Thymus (tissue), 11 donors: Measurements from ENCODE around the gene NRXN2. TPM values are rescaled to one million over a fixed set of nuclear protein-coding genes. Genes with fewer than 3 reads are reported as not detected.
A peak's percentile ranks its signal among the peaks of the same experiment; 100 is the strongest.

Experiments used
- DNase-seq, 9 donors: peaks; one replicate each; pipeline ENCODE4 v3.0.0-alpha.2; 2013; ENCODE audit warnings: low spot score in 9 of 9, low read depth in 6 of 9, missing footprints in 1 of 9
- H3K27ac ChIP-seq, 2 donors: one replicate each; pipeline ENCODE4 v1.5.1; 2013; ENCODE audit warnings: control low read depth in 1 of 2, low read depth in 1 of 2, low read length in 1 of 2, mild to moderate bottlenecking in 1 of 2, moderate library complexity in 1 of 2
- H3K27me3 ChIP-seq, 2 donors: one replicate each; pipeline ENCODE4 v1.5.1; 2013; ENCODE audit warnings: low read length in 1 of 2; ENCODE audit not compliant: control insufficient read depth in 2 of 2, insufficient read depth in 1 of 2
- H3K36me3 ChIP-seq, 2 donors: one replicate each; pipeline ENCODE4 v1.5.1; 2013; ENCODE audit warnings: low read length in 1 of 2, mild to moderate bottlenecking in 1 of 2, moderate library complexity in 1 of 2; ENCODE audit not compliant: control insufficient read depth in 2 of 2, insufficient read depth in 2 of 2
- H3K4me1 ChIP-seq, 2 donors: one replicate each; pipeline ENCODE4 v1.5.1; 2013; ENCODE audit warnings: low read length in 2 of 2; ENCODE audit not compliant: control insufficient read depth in 2 of 2, insufficient read depth in 2 of 2
- H3K4me3 ChIP-seq, 2 donors: one replicate each; pipeline ENCODE4 v1.5.1; 2013; ENCODE audit warnings: low read length in 2 of 2, control low read depth in 1 of 2, mild to moderate bottlenecking in 1 of 2
- H3K9me3 ChIP-seq, 2 donors: one replicate each; pipeline ENCODE4 v1.5.1; 2013; ENCODE audit warnings: low read length in 1 of 2, mild to moderate bottlenecking in 1 of 2; ENCODE audit not compliant: control insufficient read depth in 2 of 2, insufficient read depth in 1 of 2
- WGBS: extraction: QIAGEN DNeasy Blood & Tissue Kit; methylation state at CpG from one replicate; pipeline ENCODE4 v1.1.7; 2013; 5-methylcytosine and 5-hydroxymethylcytosine counted together
- polyA plus RNA-seq: library from polyadenylated mRNA; stranded (reverse); fragments of 200-250 nt; gene quantifications from one replicate; pipeline ENCODE4 v1.2.3, GENCODE V29; 2013
- total RNA-seq: library from RNA; stranded (reverse); fragments of 120-200 nt; gene quantifications from one replicate; pipeline ENCODE4 v1.2.4, GENCODE V29; 2013
- donor health status: healthy.

NRXN2 gene
- total and polyA plus RNA-seq, 2 donors = 0.85 to 1.6 TPM

DNA sequence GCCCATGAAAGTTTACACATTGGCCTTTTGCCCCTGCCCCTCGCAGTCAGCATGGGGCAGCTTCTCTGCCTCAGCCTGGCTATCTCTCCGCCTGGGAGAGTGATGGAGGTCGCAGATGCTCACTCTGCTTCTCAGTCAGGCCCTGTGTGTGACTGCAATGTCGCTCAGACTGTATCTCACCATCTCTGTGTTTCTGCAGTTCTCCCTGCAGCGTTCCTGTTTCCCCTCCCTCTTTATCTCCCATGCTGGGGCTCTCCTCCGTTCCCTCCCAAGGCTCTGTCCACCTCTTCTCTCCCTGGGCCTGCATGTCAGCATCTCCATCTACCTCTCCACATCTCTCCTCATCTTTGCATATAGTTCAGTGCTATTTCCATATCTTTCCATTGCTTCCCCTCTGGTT is 93.9 kb downstream of the NRXN2 start:
- H3K4me1 ChIP-seq = peaks cover 0 to 23% of the 10 kb centered on the region in 2 donors
- no peaks in the 10 kb centered on the region for H3K36me3 ChIP-seq
- H3K4me3 ChIP-seq = no peak overlapping the region
- DNase-seq = no peak
- WGBS = 97% methylated on average over 6 of the region's 6 CpGs
- H3K9me3 ChIP-seq = peaks cover 0 to 2% of the 10 kb centered on the region in 2 donors
- no peak overlapping the region for H3K27ac ChIP-seq
- no peaks in the 10 kb centered on the region for H3K27me3 ChIP-seq

- no peak overlapping the region for H3K4me3 ChIP-seq
These were observed 94.4 kb downstream of the NRXN2 start for GRCh38 chr11:64628596-64628995.

DNA sequence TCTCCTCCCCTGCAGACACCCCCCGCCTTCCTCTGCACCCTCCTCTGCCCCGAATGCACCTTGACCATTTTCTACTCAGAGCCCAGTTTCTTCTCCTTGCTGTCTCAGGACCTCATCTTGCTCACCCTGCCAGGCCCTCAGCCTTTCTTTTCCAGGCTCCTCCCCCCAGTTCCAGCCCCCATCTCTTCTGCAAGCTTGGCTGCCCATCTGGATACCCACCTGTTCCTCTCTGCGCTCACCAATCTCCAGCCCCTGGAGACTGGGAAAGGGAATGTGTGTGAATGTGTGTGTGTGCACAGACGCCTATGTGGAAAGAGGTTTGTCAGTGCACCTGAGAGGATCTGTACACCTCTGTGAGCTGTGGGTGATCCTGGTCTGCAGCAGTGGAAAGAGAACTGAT is 95.6 kb downstream of the NRXN2 start:
- Histone ChIP-seq H3K27ac (no peak overlapping the region), H3K36me3 (no peaks in the 10 kb centered on the region), H3K27me3 (no peaks in the 10 kb centered on the region), H3K4me1 (peaks cover 2 to 21% of the 10 kb centered on the region in 2 donors), H3K4me3 (no peak overlapping the region), H3K9me3 (peaks cover 0 to 2% of the 10 kb centered on the region in 2 donors)
- 99% methylated on average over 4 of the region's 4 CpGs for WGBS
- no peak for DNase-seq

More at GRCh38 chr11:64628596-64628995, 94.4 kb downstream of the NRXN2 start:
- DNase-seq = no peak
- peaks cover 0 to 20% of the 10 kb centered on the region in 2 donors for H3K4me1 ChIP-seq
- H3K27ac ChIP-seq = no peak overlapping the region
- 96% methylated on average over 2 of the region's 2 CpGs for WGBS
- H3K9me3 ChIP-seq = peaks cover 0 to 2% of the 10 kb centered on the region in 2 donors
- no peaks in the 10 kb centered on the region for H3K27me3 ChIP-seq
- no peaks in the 10 kb centered on the region for H3K36me3 ChIP-seq

GRCh38 chr11:64626637-64627036 is 96.4 kb downstream of the NRXN2 start:
- Histone ChIP-seq H3K4me1 (peaks cover 9 to 29% of the 10 kb centered on the region in 2 donors), H3K36me3 (no peaks in the 10 kb centered on the region), H3K27me3 (no peaks in the 10 kb centered on the region), H3K27ac (no peak overlapping the region), H3K9me3 (peaks cover 0 to 2% of the 10 kb centered on the region in 2 donors), H3K4me3 (no peak overlapping the region)
- DNase-seq = no peak
- 97% methylated on average over 9 of the region's 9 CpGs for WGBS

- no peak overlapping the region for H3K27ac ChIP-seq
- H3K4me1 ChIP-seq = peaks cover 15 to 45% of the 10 kb centered on the region in 2 donors
- no peaks in the 10 kb centered on the region for H3K27me3 ChIP-seq
- H3K36me3 ChIP-seq = no peaks in the 10 kb centered on the region
- WGBS = 53% methylated on average over 4 of the region's 4 CpGs
- no peak for DNase-seq
- H3K4me3 ChIP-seq = no peak overlapping the region
- H3K9me3 ChIP-seq = no peaks in the 10 kb centered on the region
These were observed 98.0 kb downstream of the NRXN2 start for GRCh38 chr11:64624883-64625481.

- DNase-seq = no peak
- no peaks in the 10 kb centered on the region for H3K36me3 ChIP-seq
- peaks cover 15 to 60% of the 10 kb centered on the region in 2 donors for H3K4me1 ChIP-seq
- no peaks in the 10 kb centered on the region for H3K9me3 ChIP-seq
- no peak overlapping the region for H3K27ac ChIP-seq
- no peak overlapping the region for H3K4me3 ChIP-seq
- over 99% methylated on average over 19 of the region's 19 CpGs for WGBS
- H3K27me3 ChIP-seq = no peaks in the 10 kb centered on the region
These were observed 100.3 kb downstream of the NRXN2 start for GRCh38 chr11:64622681-64623080.

DNA sequence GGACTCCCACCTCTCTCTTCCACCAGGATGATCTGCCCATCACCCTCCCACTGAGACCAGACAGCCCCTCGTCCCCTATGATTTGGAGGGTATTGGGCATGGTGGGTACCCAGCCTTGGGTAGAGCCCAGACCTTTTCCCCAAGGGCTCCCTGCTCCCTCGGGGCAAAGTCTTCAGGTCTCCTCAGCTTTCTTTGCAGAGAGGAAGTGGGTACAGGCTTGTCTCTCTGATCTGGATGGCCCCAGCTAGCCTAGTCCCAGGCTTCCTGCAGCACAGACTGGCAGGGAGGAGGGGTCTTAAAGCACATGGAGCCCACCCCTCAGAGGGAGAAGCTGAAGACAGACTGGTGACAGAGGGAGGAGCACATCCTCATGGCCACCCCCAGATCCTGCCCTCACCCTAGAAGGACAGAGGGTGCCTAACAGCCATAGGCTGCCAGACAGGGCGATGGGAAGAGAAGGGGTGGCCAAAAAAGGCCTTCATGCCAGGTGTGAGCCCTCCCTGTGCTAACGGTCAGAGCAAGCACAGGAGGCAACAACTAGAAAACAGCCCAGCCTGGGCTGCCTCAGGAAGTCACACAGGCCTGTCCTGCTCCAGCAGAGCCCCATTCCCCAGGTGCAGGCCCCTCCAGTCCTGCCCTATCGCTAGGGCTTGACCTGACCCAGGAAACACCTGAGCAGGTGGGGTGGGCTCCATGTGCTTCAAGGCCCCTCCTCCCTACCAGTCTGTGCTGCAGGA is 101.5 kb downstream of the NRXN2 start:
- no peaks in the 10 kb centered on the region for H3K36me3 ChIP-seq
- no peak overlapping the region for H3K4me3 ChIP-seq
- H3K9me3 ChIP-seq = no peaks in the 10 kb centered on the region
- no peaks in the 10 kb centered on the region for H3K27me3 ChIP-seq
- H3K27ac ChIP-seq = peak overlapping the region in 1 of 2 donors; percentile 75
- 25% methylated on average over 5 of the region's 5 CpGs for WGBS
- peak in 2 of 9 donors; percentile 23 to 46 for DNase-seq
- peaks cover 15 to 60% of the 10 kb centered on the region in 2 donors for H3K4me1 ChIP-seq

GRCh38 chr11:64620381-64620971 is 102.5 kb downstream of the NRXN2 start:
- H3K4me1 ChIP-seq = peaks cover 15 to 56% of the 10 kb centered on the region in 2 donors
- 79% methylated on average over 13 of the region's 13 CpGs for WGBS
- no peak overlapping the region for H3K4me3 ChIP-seq
- peak overlapping the region in 1 of 2 donors; percentile 75 for H3K27ac ChIP-seq
- no peaks in the 10 kb centered on the region for H3K27me3 ChIP-seq
- peak in 2 of 9 donors; percentile 43 to 61 for DNase-seq
- H3K36me3 ChIP-seq = no peaks in the 10 kb centered on the region
- no peaks in the 10 kb centered on the region for H3K9me3 ChIP-seq

- Histone ChIP-seq H3K9me3 (no peaks in the 10 kb centered on the region), H3K4me3 (no peak overlapping the region), H3K4me1 (peaks cover 15 to 53% of the 10 kb centered on the region in 2 donors), H3K36me3 (no peaks in the 10 kb centered on the region), H3K27me3 (no peaks in the 10 kb centered on the region), H3K27ac (peak overlapping the region in 1 of 2 donors; percentile 63)
- peak in 2 of 9 donors; percentile 43 to 67 for DNase-seq
- WGBS = 73% methylated on average over 5 of the region's 5 CpGs
These were observed 103.1 kb downstream of the NRXN2 start for GRCh38 chr11:64619811-64620380.
